GM12892 (cell line): ENCODE data around the gene SLC23A1. TPM values are rescaled to one million over a fixed set of nuclear protein-coding genes. Genes with fewer than 3 reads are reported as not detected.

ENCODE experiments used
- DNase-seq: peaks from one replicate; pipeline ENCODE4 v3.0.0; 2011; ENCODE audit not compliant: insufficient read length
- FAIRE-seq: peaks from 2 replicates; lab custom pipeline; 2011; peaks lifted over from hg19 to GRCh38; lab: Jason Lieb, UNC
- POLR2A ChIP-seq: IDR thresholded peaks from 2 replicates; pipeline ENCODE4 v1.6.1; 2011; ENCODE audit warnings: low read depth, low read length, control low read depth
- POLR2AphosphoS5 ChIP-seq: IDR thresholded peaks from 2 replicates; pipeline ENCODE4 v1.6.1; 2011; ENCODE audit warnings: low read depth, low read length, control low read depth
- TAF1 ChIP-seq: IDR thresholded peaks from 2 replicates; pipeline ENCODE4 v1.6.1; 2011; ENCODE audit warnings: low read depth, mild to moderate bottlenecking, control low read depth, low read length, borderline replicate concordance
- polyA plus RNA-seq: library from polyadenylated mRNA; unstranded; fragments of >200 nt; gene quantifications from one replicate; pipeline ENCODE4 v1.2.1, GENCODE V29; 2012; ENCODE audit warnings: missing spikeins, inconsistent platforms; ENCODE audit not compliant: missing spikeins

SLC23A1 gene
- polyA plus RNA-seq: 3.0 TPM

- no peak for TF ChIP-seq TAF1
- DNase-seq: no peak
Observed at GRCh38 chr5:139383275-139383992, at the start of gene SLC23A1. Gene SLC23A1, minus strand, starts transcription at chr5:139383297. Its CDS starts 44 bp downstream, at chr5:139383253.

DNA sequence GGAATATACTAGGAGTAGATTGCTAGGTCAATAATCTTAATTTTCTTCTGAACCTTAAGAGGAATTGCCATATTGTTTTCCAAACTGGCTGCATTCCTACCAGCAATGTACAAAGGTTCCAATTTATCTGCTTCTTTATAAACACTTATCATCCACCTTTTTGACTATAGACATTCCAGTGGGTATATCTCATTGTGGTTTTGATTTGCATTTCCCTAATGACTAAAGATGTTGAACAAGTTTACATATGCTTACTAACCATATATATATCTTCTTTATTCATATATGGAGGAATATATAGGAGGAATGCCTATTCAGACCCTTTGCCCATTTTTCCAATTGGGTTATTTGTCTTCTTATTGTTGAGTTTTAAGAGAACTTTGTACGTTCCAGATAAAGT, 48.6 kb upstream of the SLC23A1 start:
- FAIRE-seq (no peak), DNase-seq (no peak)
- TF ChIP-seq POLR2A (no peak), TAF1 (no peak), POLR2AphosphoS5 (no peak)

More at GRCh38 chr5:139383275-139383992, at the start of gene SLC23A1:
- FAIRE-seq: peak; percentile 76

DNA sequence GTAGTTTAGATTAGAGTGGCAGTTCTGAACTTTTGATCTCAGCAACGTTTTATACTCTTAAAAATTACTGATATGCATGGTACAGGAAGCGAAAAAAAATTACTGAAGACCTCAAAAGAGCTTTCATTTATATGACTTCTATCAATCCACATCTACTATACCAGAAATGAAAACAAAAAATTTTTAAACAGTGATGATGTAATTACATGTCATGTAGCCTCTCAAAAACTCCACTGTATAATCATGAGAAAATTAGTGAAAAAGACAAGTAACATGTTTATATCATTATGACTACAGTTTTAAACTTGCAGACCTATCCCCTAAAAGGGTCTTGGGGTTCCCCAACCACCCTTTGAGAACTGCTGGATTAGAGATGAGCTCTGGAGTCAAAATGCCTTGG, 46.9 kb upstream of the SLC23A1 start:
- FAIRE-seq (no peak), DNase-seq (no peak)
- TF ChIP-seq TAF1 (no peak), POLR2AphosphoS5 (no peak), POLR2A (no peak)

GRCh38 chr5:139426203-139426885, 43.2 kb upstream of the SLC23A1 start:
- TF ChIP-seq POLR2A: no peak
- no peak for TF ChIP-seq TAF1
- TF ChIP-seq POLR2AphosphoS5: no peak
- FAIRE-seq (no peak), DNase-seq (no peak)

- FAIRE-seq: no peak
- no peak for TF ChIP-seq POLR2AphosphoS5
- TF ChIP-seq TAF1: no peak
- TF ChIP-seq POLR2A: no peak
Observed at GRCh38 chr5:139425497-139425896, 42.4 kb upstream of the SLC23A1 start.

GRCh38 chr5:139422307-139422893, 39.3 kb upstream of the SLC23A1 start:
- DNase-seq: no peak
- peak; percentile 80 for FAIRE-seq
- TF ChIP-seq POLR2AphosphoS5 (no peak), POLR2A (no peak), TAF1 (no peak)

More at GRCh38 chr5:139425497-139425896, 42.4 kb upstream of the SLC23A1 start:
- DNase-seq: no peak

- DNase-seq (no peak), FAIRE-seq (no peak)
- TF ChIP-seq POLR2A: no peak
- no peak for TF ChIP-seq POLR2AphosphoS5
- no peak for TF ChIP-seq TAF1
Observed at GRCh38 chr5:139419226-139420192, 36.4 kb upstream of the SLC23A1 start.

DNA sequence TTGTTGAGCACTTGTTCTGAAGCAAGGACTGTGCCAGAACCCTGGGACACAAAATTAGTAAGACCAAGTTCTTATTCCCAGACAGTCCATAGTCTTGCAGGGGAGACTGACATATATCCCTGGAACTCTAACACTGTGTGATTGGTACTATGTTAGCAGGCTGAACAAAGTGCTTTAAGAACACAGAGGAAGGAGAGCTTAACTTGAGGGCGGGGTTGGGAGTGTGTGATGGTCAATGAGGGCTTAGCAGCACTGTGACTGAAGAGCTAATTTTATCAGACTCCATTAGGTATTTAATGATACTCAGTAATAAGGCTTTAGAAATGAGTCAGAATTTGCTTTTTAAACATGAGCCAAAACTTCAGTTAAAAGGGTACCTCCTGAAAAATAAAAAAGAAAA, 35.7 kb upstream of the SLC23A1 start:
- FAIRE-seq (no peak), DNase-seq (no peak)
- no peak for TF ChIP-seq TAF1
- TF ChIP-seq POLR2A: no peak
- no peak for TF ChIP-seq POLR2AphosphoS5

- DNase-seq (no peak), FAIRE-seq (no peak)
- no peak for TF ChIP-seq TAF1
- TF ChIP-seq POLR2A: no peak
- TF ChIP-seq POLR2AphosphoS5: no peak
Observed at GRCh38 chr5:139417214-139417613, 34.1 kb upstream of the SLC23A1 start.

DNA sequence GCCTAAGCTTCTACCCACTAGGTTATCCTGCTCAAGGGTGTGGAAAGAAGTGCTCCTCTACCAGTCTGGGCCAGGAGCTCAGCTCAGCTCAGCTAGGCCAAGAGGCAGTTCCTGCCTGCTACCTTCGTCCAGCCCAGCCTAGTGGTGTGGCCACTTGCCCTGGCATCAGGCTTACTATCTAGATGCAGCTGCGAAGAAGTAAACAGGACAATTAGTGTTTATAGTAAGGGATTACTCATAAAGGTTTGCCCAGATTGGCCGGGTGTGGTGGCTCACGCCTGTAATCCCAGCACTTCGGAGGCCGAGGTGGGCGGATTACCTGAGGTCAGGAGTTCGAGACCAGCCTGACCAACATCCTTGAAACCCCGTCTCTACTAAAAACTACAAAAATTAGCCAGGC, 33.6 kb upstream of the SLC23A1 start:
- TF ChIP-seq POLR2AphosphoS5: no peak
- no peak for TF ChIP-seq POLR2A
- TF ChIP-seq TAF1: no peak
- DNase-seq (no peak), FAIRE-seq (no peak)
